H9 (cell line): ENCODE measurements around the gene SRSF2. TPM values are rescaled to one million over a fixed set of nuclear protein-coding genes. Genes with fewer than 3 reads are reported as not detected.
A peak's percentile ranks its signal among the peaks of the same experiment; 100 is the strongest.

Experiments used
- DNase-seq: peaks from one replicate; pipeline ENCODE4 v3.0.0-alpha.2; 2017
- H2AFZ ChIP-seq: one replicate; pipeline ENCODE4 v1.6.1; 2013; ENCODE audit warnings: mild to moderate bottlenecking, low read length, control low read depth, moderate library complexity
- H2AK5ac ChIP-seq: 2 replicates; pipeline ENCODE4 v1.6.1; 2013; ENCODE audit warnings: low read length, control low read depth, mixed read lengths; ENCODE audit not compliant: insufficient read length
- H2BK120ac ChIP-seq: one replicate; pipeline ENCODE4 v1.6.1; 2013; ENCODE audit warnings: low read depth, mild to moderate bottlenecking, low read length, control low read depth, inconsistent platforms; ENCODE audit not compliant: poor library complexity, severe bottlenecking
- H2BK12ac ChIP-seq: 2 replicates; pipeline ENCODE4 v1.6.1; 2013; ENCODE audit warnings: low read length, control low read depth, mixed read lengths, low read depth; ENCODE audit not compliant: insufficient read length
- H2BK15ac ChIP-seq: 2 replicates; pipeline ENCODE4 v1.6.1; 2013; ENCODE audit warnings: low read depth, low read length, control low read depth
- H2BK20ac ChIP-seq: one replicate; pipeline ENCODE4 v1.6.1; 2013; ENCODE audit warnings: low read depth, mild to moderate bottlenecking, low read length, control low read depth, inconsistent platforms; ENCODE audit not compliant: poor library complexity, severe bottlenecking
- H2BK5ac ChIP-seq: 2 replicates; pipeline ENCODE4 v1.6.1; 2013; ENCODE audit warnings: low read length, control low read depth, mixed read lengths; ENCODE audit not compliant: insufficient read length
- H3K14ac ChIP-seq: 2 replicates; pipeline ENCODE4 v1.6.1; 2013; ENCODE audit warnings: low read length, control low read depth; ENCODE audit not compliant: insufficient read depth
- H3K18ac ChIP-seq: 2 replicates; pipeline ENCODE4 v1.6.1; 2013; ENCODE audit warnings: low read depth, mild to moderate bottlenecking, mixed read lengths, low read length, control low read depth; ENCODE audit not compliant: insufficient read length
- H3K23ac ChIP-seq: 2 replicates; pipeline ENCODE4 v1.6.1; 2013; ENCODE audit warnings: low read length, control low read depth, mixed read lengths, low read depth; ENCODE audit not compliant: insufficient read length
- H3K23me2 ChIP-seq: 2 replicates; pipeline ENCODE4 v1.6.1; 2013; ENCODE audit warnings: low read depth, mild to moderate bottlenecking, mixed read lengths, low read length, control low read depth; ENCODE audit not compliant: insufficient read length, poor library complexity, severe bottlenecking
- H3K27ac ChIP-seq: 2 replicates; pipeline ENCODE4 v1.5.1; 2013; ENCODE audit warnings: low read length, control low read depth, mixed read lengths, low read depth; ENCODE audit not compliant: insufficient read length
- H3K27me3 ChIP-seq: 2 replicates; pipeline ENCODE4 v1.6.1; 2013; ENCODE audit warnings: low read length, control low read depth, inconsistent platforms; ENCODE audit not compliant: insufficient read depth
- H3K4ac ChIP-seq: 2 replicates; pipeline ENCODE4 v1.6.1; 2013; ENCODE audit warnings: low read depth, mild to moderate bottlenecking, control low read depth, inconsistent platforms, low read length, moderate library complexity
- H3K4me1 ChIP-seq: 2 replicates; pipeline ENCODE4 v1.6.1; 2013; ENCODE audit warnings: low read length, control low read depth, inconsistent platforms; ENCODE audit not compliant: insufficient read depth
- H3K4me2 ChIP-seq: 2 replicates; pipeline ENCODE4 v1.6.1; 2013; ENCODE audit warnings: low read length, control low read depth, mixed read lengths; ENCODE audit not compliant: insufficient read length, insufficient read depth
- H3K56ac ChIP-seq: 2 replicates; pipeline ENCODE4 v1.6.1; 2013; ENCODE audit warnings: low read depth, mild to moderate bottlenecking, mixed read lengths, low read length, control low read depth; ENCODE audit not compliant: insufficient read length
- H3K79me1 ChIP-seq: 2 replicates; pipeline ENCODE4 v1.6.1; 2013; ENCODE audit warnings: low read depth, mild to moderate bottlenecking, moderate library complexity, low read length, control low read depth, inconsistent platforms; ENCODE audit not compliant: insufficient read depth, poor library complexity, severe bottlenecking
- H3K79me2 ChIP-seq: 2 replicates; pipeline ENCODE4 v1.6.1; 2013; ENCODE audit warnings: low read length, control low read depth, inconsistent platforms; ENCODE audit not compliant: insufficient read depth
- H3K9ac ChIP-seq: 2 replicates; pipeline ENCODE4 v1.6.1; 2013; ENCODE audit warnings: low read length, control low read depth, mixed read lengths; ENCODE audit not compliant: insufficient read length; ENCODE audit errors: extremely low read depth
- H3K9me3 ChIP-seq: one replicate; pipeline ENCODE4 v1.6.1; 2013; ENCODE audit warnings: low read depth, low read length, inconsistent platforms; ENCODE audit not compliant: control insufficient read depth
- H3T11ph ChIP-seq: one replicate; pipeline ENCODE4 v1.6.1; 2013; ENCODE audit warnings: mild to moderate bottlenecking, low read length, control low read depth, inconsistent platforms
- H4K20me1 ChIP-seq: one replicate; pipeline ENCODE4 v1.6.1; 2013; ENCODE audit not compliant: control insufficient read depth, insufficient read length, insufficient read depth
- H4K5ac ChIP-seq: 2 replicates; pipeline ENCODE4 v1.6.1; 2013; ENCODE audit warnings: low read depth, mild to moderate bottlenecking, mixed read lengths, low read length, control low read depth; ENCODE audit not compliant: insufficient read length
- H4K8ac ChIP-seq: replicated peaks from 2 replicates; pipeline ENCODE4 v1.6.1; 2013; ENCODE audit warnings: low read length, control low read depth, mixed read lengths, low read depth; ENCODE audit not compliant: insufficient read length
- H4K91ac ChIP-seq: 2 replicates; pipeline ENCODE4 v1.6.1; 2013; ENCODE audit warnings: low read depth, mild to moderate bottlenecking, moderate library complexity, mixed read lengths, low read length, control low read depth; ENCODE audit not compliant: insufficient read length
- H3K27ac Mint-ChIP-seq, 3 experiments: 2 replicates in 2 of 3; 3 replicates in 1 of 3; pipeline ENCODE4 v1.8.0; 2020 to 2021; ENCODE audit warnings: mixed read lengths in 3 of 3, mild to moderate bottlenecking in 1 of 3, moderate library complexity in 1 of 3
- H3K27me3 Mint-ChIP-seq: 2 replicates; pipeline ENCODE4 v1.8.0; 2021; ENCODE audit warnings: low read depth, mild to moderate bottlenecking, moderate library complexity, mixed read lengths
- H3K36me3 Mint-ChIP-seq, 3 experiments: 2 replicates in 2 of 3; 3 replicates in 1 of 3; pipeline ENCODE4 v1.8.0; 2020 to 2021; ENCODE audit warnings: low read depth in 3 of 3, mixed read lengths in 3 of 3; ENCODE audit not compliant: insufficient read depth in 1 of 3
- H3K4me1 Mint-ChIP-seq, 2 experiments: 2 replicates each; pipeline ENCODE4 v1.8.0; 2020; ENCODE audit warnings: mixed read lengths in 2 of 2
- H3K4me3 Mint-ChIP-seq, 2 experiments: 2 replicates in 1 of 2; 3 replicates in 1 of 2; pipeline ENCODE4 v1.8.0; 2020 to 2021; ENCODE audit warnings: mild to moderate bottlenecking in 2 of 2, mixed read lengths in 2 of 2, moderate library complexity in 1 of 2
- H3K9me3 Mint-ChIP-seq, 2 experiments: 2 replicates in 1 of 2; 3 replicates in 1 of 2; pipeline ENCODE4 v1.8.0; 2020; ENCODE audit warnings: mild to moderate bottlenecking in 2 of 2, mixed read lengths in 2 of 2, moderate library complexity in 1 of 2
- CTCF ChIP-seq: fragments of 200-600 bp; sonication (generic); conservative IDR thresholded peaks from 3 replicates; pipeline ENCODE4 v1.8.0; 2021; ENCODE audit warnings: antibody characterized with exemption, mild to moderate bottlenecking
- WGBS: extraction: QIAGEN DNeasy Blood & Tissue Kit; methylation state at CpG from one replicate; pipeline ENCODE4 v1.1.7; 2013; ENCODE audit warnings: missing lambda C conversion rate, low lambda C conversion rate, mixed read lengths; ENCODE audit not compliant: insufficient read length; ENCODE audit errors: extremely low coverage; 5-methylcytosine and 5-hydroxymethylcytosine counted together
- total RNA-seq: library from RNA; stranded (reverse); gene quantifications from 2 replicates; pipeline ENCODE4 v1.2.1, GENCODE V29; 2021

The SRSF2 gene
- total RNA-seq, 1 experiment from 2014 or later = 578 TPM

GRCh38 chr17:76691379-76692191 lies 45.5 kb downstream of the SRSF2 start:
- Histone ChIP-seq H2BK5ac (no peak overlapping the region), H2AK5ac (no peak overlapping the region), H3K23me2 (peaks cover 3% of the 10 kb centered on the region), H3K79me1 (no peaks in the 10 kb centered on the region), H3K27me3 (no peaks in the 10 kb centered on the region), H3K4me2 (no peak overlapping the region), H4K8ac (no peak overlapping the region), H2BK15ac (no peak overlapping the region), H3K4ac (no peak overlapping the region), H3K9me3 (no peaks in the 10 kb centered on the region), H2AFZ (no peak overlapping the region), H2BK20ac (no peak overlapping the region), H3K27ac (no peak overlapping the region), H3K9ac (no peak overlapping the region), H2BK120ac (no peak overlapping the region), H4K5ac (no peak overlapping the region), H3K4me1 (peaks cover 3% of the 10 kb centered on the region; the same call in 1 of the 2 replicates), H4K91ac (no peak overlapping the region), H3T11ph (no peak overlapping the region), H3K79me2 (no peaks in the 10 kb centered on the region), H3K56ac (no peak overlapping the region), H3K18ac (no peak overlapping the region), H3K23ac (no peak overlapping the region), H4K20me1 (no peaks in the 10 kb centered on the region), H3K14ac (no peak overlapping the region), H2BK12ac (no peak overlapping the region)
- H3K27ac Mint-ChIP-seq = peak overlapping the region in 1 of 3 experiments; percentile 62; a peak in 3 of 7 replicates
- no CpG with 5 or more reads among the region's 14 CpGs for WGBS
- H3K27me3 Mint-ChIP-seq = no peaks in the 10 kb centered on the region
- DNase-seq = no peak
- no peaks in the 10 kb centered on the region for H3K9me3 Mint-ChIP-seq
- no peak overlapping the region for H3K4me3 Mint-ChIP-seq
- H3K4me1 Mint-ChIP-seq = peaks cover 16 to 29% of the 10 kb centered on the region in 2 experiments
- no peak for TF ChIP-seq CTCF
- no peaks in the 10 kb centered on the region for H3K36me3 Mint-ChIP-seq
